A549 (cell line): Measurements from ENCODE around the gene SIM2. TPM values are rescaled to one million over a fixed set of nuclear protein-coding genes. Genes with fewer than 3 reads are reported as not detected.

ENCODE experiments used
- ATAC-seq, 2 experiments: fragments of 200-7000 bp in 1 of 2; fragments of >200 bp in 1 of 2; cut with Nextera tagmentation in 1 of 2; cut with Tn5 transposase in 1 of 2; 3 replicates each; pipeline versions ENCODE4 v1.8.0 to v1.9.1; 2018 to 2020; ENCODE audit warnings: mild to moderate bottlenecking in 1 of 2, moderate library complexity in 1 of 2
- CTCF ChIA-PET: fragments of 300-600 bp; sonication (Branson Sonifier 250); formaldehyde crosslinking; extraction: SDS; loops from one replicate; lab custom pipeline; 2021; ENCODE audit warnings: antibody characterized with exemption, inconsistent platforms; lab: Yijun Ruan, JAX
- POLR2A ChIA-PET: fragments of 350-600 bp; formaldehyde crosslinking; extraction: SDS; loops from one replicate; lab custom pipeline; 2021; ENCODE audit warnings: antibody characterized with exemption, inconsistent platforms; lab: Yijun Ruan, JAX
- DNase-seq, 2 experiments: peaks; one replicate each; pipeline versions ENCODE4 v3.0.0 to v3.0.0-alpha.2; 2011 to 2016; ENCODE audit warnings: low read depth in 1 of 2, low spot score in 1 of 2
- FAIRE-seq: peaks from 2 replicates; lab custom pipeline; 2011; peaks lifted over from hg19 to GRCh38; lab: Jason Lieb, UNC
- H3K27ac ChIP-seq, 2 experiments: fragments of >200 bp; sonication (Bioruptor Twin); formaldehyde crosslinking; 3 replicates each; pipeline ENCODE4 v1.5.1; 2016 to 2017
- H3K4me1 ChIP-seq: fragments of >200 bp; sonication (Bioruptor Twin); formaldehyde crosslinking; 3 replicates; pipeline ENCODE4 v1.6.1; 2016
- H3K4me2 ChIP-seq: fragments of >200 bp; sonication (Bioruptor Twin); formaldehyde crosslinking; 3 replicates; pipeline ENCODE4 v1.6.1; 2016
- H3K4me3 ChIP-seq: fragments of >200 bp; sonication (Bioruptor Twin); formaldehyde crosslinking; 3 replicates; pipeline ENCODE4 v1.5.1; 2016
- H3K9me3 ChIP-seq: fragments of >200 bp; sonication (Bioruptor Twin); formaldehyde crosslinking; 3 replicates; pipeline ENCODE4 v1.6.1; 2016
- CBX2 ChIP-seq: fragments of 200-600 bp; sonication (generic); IDR thresholded peaks from 2 replicates; pipeline ENCODE4 v1.6.1; 2016; ENCODE audit warnings: low read depth, mild to moderate bottlenecking, borderline replicate concordance
- CBX8 ChIP-seq: fragments of 200-600 bp; sonication (generic); IDR thresholded peaks from 2 replicates; pipeline ENCODE4 v1.6.1; 2016
- CHD4 ChIP-seq: fragments of 200-600 bp; sonication (generic); IDR thresholded peaks from 2 replicates; pipeline ENCODE4 v1.6.1; 2016; ENCODE audit warnings: antibody characterized with exemption, mild to moderate bottlenecking, borderline replicate concordance
- CTCF ChIP-seq: fragments of >200 bp; sonication (Bioruptor Twin); formaldehyde crosslinking; IDR thresholded peaks from 3 replicates; pipeline ENCODE4 v1.5.1; 2016
- E2F6 ChIP-seq: IDR thresholded peaks from 2 replicates; pipeline ENCODE4 v1.6.1; 2012; ENCODE audit warnings: low read depth, borderline replicate concordance
- EHF ChIP-seq: fragments of 250-450 bp; sonication (Bioruptor Pico); IDR thresholded peaks from 2 replicates; pipeline ENCODE4 v1.5.0; 2020; ENCODE audit warnings: mild to moderate bottlenecking
- EHMT2 ChIP-seq: fragments of 200-600 bp; sonication (generic); IDR thresholded peaks from 2 replicates; pipeline ENCODE4 v1.6.1; 2016; ENCODE audit warnings: antibody characterized with exemption, low read depth, mild to moderate bottlenecking, moderate library complexity
- ESRRA ChIP-seq: fragments of 150-350 bp; IDR thresholded peaks from 2 replicates; pipeline ENCODE4 v1.6.1; 2014; ENCODE audit warnings: mild to moderate bottlenecking, low read length, borderline replicate concordance
- FOSB ChIP-seq: fragments of 250-450 bp; sonication (Bioruptor Pico); IDR thresholded peaks from 2 replicates; pipeline ENCODE4 v1.5.0; 2020; ENCODE audit warnings: mild to moderate bottlenecking, moderate library complexity
- FOSL2 ChIP-seq, 2 experiments: fragments of 450-650 bp in 1 of 2; fragments of >200 bp in 1 of 2; sonication (Bioruptor Twin) in 1 of 2; formaldehyde crosslinking; IDR thresholded peaks; 2 replicates each; pipeline versions ENCODE4 v1.5.0 to v1.6.1; 2016 to 2020; ENCODE audit warnings: mild to moderate bottlenecking in 1 of 2, moderate library complexity in 1 of 2
- GATA3 ChIP-seq: IDR thresholded peaks from 2 replicates; pipeline ENCODE4 v1.6.1; 2012; ENCODE audit warnings: borderline replicate concordance
- KDM5A ChIP-seq: fragments of 200-600 bp; sonication (generic); IDR thresholded peaks from 2 replicates; pipeline ENCODE4 v1.6.1; 2016; ENCODE audit warnings: antibody characterized with exemption, mild to moderate bottlenecking
- MYC ChIP-seq: IDR thresholded peaks from 2 replicates; pipeline ENCODE4 v1.6.1; 2012; ENCODE audit warnings: mild to moderate bottlenecking, inconsistent platforms, low read length, improper control_type of control experiment, borderline replicate concordance
- PBX3 ChIP-seq: IDR thresholded peaks from 2 replicates; pipeline ENCODE4 v1.6.1; 2012
- PHF8 ChIP-seq: fragments of 200-600 bp; sonication (generic); IDR thresholded peaks from 2 replicates; pipeline ENCODE4 v1.6.1; 2016; ENCODE audit warnings: low read depth, mild to moderate bottlenecking, antibody characterized with exemption, moderate library complexity, borderline replicate concordance
- POLR2A ChIP-seq: IDR thresholded peaks from 2 replicates; pipeline ENCODE4 v1.6.1; 2012; ENCODE audit warnings: mild to moderate bottlenecking, low read length
- POLR2AphosphoS2 ChIP-seq: conservative IDR thresholded peaks from 2 replicates; pipeline ENCODE4 v1.6.1; 2012; ENCODE audit warnings: low read length, improper control_type of control experiment, inconsistent platforms
- RARB ChIP-seq: fragments of 250-450 bp; sonication (Bioruptor Pico); IDR thresholded peaks from 2 replicates; pipeline ENCODE4 v1.8.0; 2021; ENCODE audit warnings: mild to moderate bottlenecking, moderate library complexity
- REST ChIP-seq: fragments of 200-600 bp; sonication (generic); IDR thresholded peaks from 2 replicates; pipeline ENCODE4 v1.6.1; 2016; ENCODE audit warnings: antibody characterized with exemption, mild to moderate bottlenecking, moderate library complexity
- SMC3 ChIP-seq: fragments of >200 bp; sonication (Bioruptor Twin); formaldehyde crosslinking; IDR thresholded peaks from 3 replicates; pipeline ENCODE4 v1.6.1; 2018; ENCODE audit warnings: inconsistent platforms
- SREBF2 ChIP-seq: fragments of 450-650 bp; IDR thresholded peaks from 2 replicates; pipeline ENCODE4 v1.6.1; 2014; ENCODE audit warnings: mild to moderate bottlenecking, moderate library complexity
- ZC3H11A ChIP-seq: fragments of 450-650 bp; IDR thresholded peaks from 2 replicates; pipeline ENCODE4 v1.6.1; 2014; ENCODE audit warnings: antibody characterized with exemption, mild to moderate bottlenecking
- ZFP36 ChIP-seq: fragments of 450-650 bp; IDR thresholded peaks from 2 replicates; pipeline ENCODE4 v1.6.1; 2014; ENCODE audit warnings: borderline replicate concordance; ENCODE audit not compliant: partially characterized antibody
- WGBS: methylation state at CpG from one replicate; pipeline ENCODE4 v1.1.6; 2017; ENCODE audit errors: missing lambda C conversion rate; 5-methylcytosine and 5-hydroxymethylcytosine counted together
- polyA plus RNA-seq, 4 experiments: library from polyadenylated mRNA; depleted of rRNA in 3 of 4; stranded (reverse); fragments of >200 nt; fragmentation: RNase III in 1 of 4; extraction: RNeasy Plus Mini Kit Qiagen cat#74134 plus additional on column Dnase treatment in 1 of 4; gene quantifications; 2 replicates in 3 of 4; 3 replicates in 1 of 4; pipeline ENCODE4 v1.2.3, GENCODE V29; 2011 to 2017

The SIM2 gene
- polyA plus RNA-seq, 2 of the 4 experiments (the other 2 are of a cell fraction), result 12.6 to 13.4 TPM

- TF ChIP-seq SREBF2, result no peak
- no peak for TF ChIP-seq E2F6
- no peak for TF ChIP-seq ZFP36
- FAIRE-seq, result no peak
- no peak overlapping the region for H3K4me3 ChIP-seq
- no peak for DNase-seq
- CTCF ChIA-PET, result interaction anchor here (1.2 kb wide), 2 partner anchors 212 to 222 kb away, joined by 3 read pairs; no protein-coding TSS in a partner anchor
- H3K9me3 ChIP-seq, result no peaks in the 10 kb centered on the region
- no peak for ATAC-seq
- H3K4me2 ChIP-seq, result no peak overlapping the region
- POLR2A ChIA-PET, result no interaction called here
- peaks cover 20% of the 10 kb centered on the region; the same call in 1 of the 3 replicates for H3K4me1 ChIP-seq
- 95% methylated on average over 34 of the region's 39 CpGs for WGBS
- H3K27ac ChIP-seq, result no peak overlapping the region
These were observed 6.2 kb downstream of the SIM2 start for GRCh38 chr21:36704958-36705678.

GRCh38 chr21:36705679-36706481, 7.0 kb downstream of the SIM2 start:
- no peak for FAIRE-seq
- ChIA-PET CTCF (interaction anchor here (0.5 to 1.2 kb wide), 3 partner anchors 211 to 283 kb away, joined by 3 read pairs; no protein-coding TSS in a partner anchor), POLR2A (no interaction called here)
- 80% methylated on average over 11 of the region's 22 CpGs for WGBS
- ATAC-seq, result no peak; a peak in 1 of 6 replicates
- Histone ChIP-seq H3K4me2 (no peak overlapping the region), H3K27ac (no peak overlapping the region), H3K4me3 (no peak overlapping the region), H3K9me3 (no peaks in the 10 kb centered on the region), H3K4me1 (peaks cover 18% of the 10 kb centered on the region; the same call in 1 of the 3 replicates)
- no peak for TF ChIP-seq PBX3
- TF ChIP-seq CBX8, result no peak
- TF ChIP-seq PHF8, result no peak
- TF ChIP-seq CHD4, result no peak
- no peak for TF ChIP-seq MYC
- no peak for TF ChIP-seq REST
- TF ChIP-seq EHF (CRISPR knock-in tag), result no peak
- DNase-seq, result no peak

GRCh38 chr21:36706482-36706852, 7.6 kb downstream of the SIM2 start:
- H3K9me3 ChIP-seq, result no peaks in the 10 kb centered on the region
- ChIA-PET POLR2A (no interaction called here), CTCF (interaction anchor here (0.5 kb wide), 1 partner anchor 283 kb away, joined by 3 read pairs; no protein-coding TSS in a partner anchor)
- no peak for ATAC-seq
- H3K4me1 ChIP-seq, result peaks cover 12% of the 10 kb centered on the region; the same call in 1 of the 3 replicates
- 91% methylated on average over 13 of the region's 13 CpGs for WGBS
- no peak for DNase-seq
- no peak overlapping the region for H3K4me3 ChIP-seq
- no peak overlapping the region for H3K27ac ChIP-seq
- no peak overlapping the region for H3K4me2 ChIP-seq
- FAIRE-seq, result no peak
- TF ChIP-seq POLR2A (no peak), EHMT2 (no peak), PBX3 (no peak), KDM5A (no peak), ZC3H11A (no peak), ESRRA (no peak), GATA3 (no peak), EHF (CRISPR knock-in tag) (no peak), POLR2AphosphoS2 (no peak), SMC3 (no peak), FOSB (CRISPR knock-in tag) (no peak), CTCF (no peak), CBX2 (no peak), RARB (CRISPR knock-in tag) (no peak), FOSL2 (IDR thresholded peaks at IDR 0.05) (no peak), FOSL2 (CRISPR knock-in tag; IDR thresholded peaks at IDR 0.05) (no peak)
